HL-60 (cell line): ENCODE results near the gene CENPV.

Experiments used
- GABPA ChIP-seq: IDR thresholded peaks from 2 replicates; pipeline ENCODE4 v1.6.1; 2012; ENCODE audit warnings: low read depth
- POLR2AphosphoS5 ChIP-seq: IDR thresholded peaks from 2 replicates; pipeline ENCODE4 v1.6.1; 2012; ENCODE audit warnings: low read depth
- SPI1 ChIP-seq: IDR thresholded peaks from 2 replicates; pipeline ENCODE4 v1.6.1; 2012; ENCODE audit warnings: low read depth, mild to moderate bottlenecking, borderline replicate concordance
- TF ChIP-seq, protein P1 (sequence below): IDR thresholded peaks from 2 replicates; pipeline ENCODE4 v1.6.1; 2012; ENCODE audit warnings: low read depth; ENCODE audit not compliant: insufficient replicate concordance
- TF ChIP-seq, protein P2 (sequence below): IDR thresholded peaks from one replicate; pipeline ENCODE4 v1.5.1; 2011; ENCODE audit warnings: low read length, control low read depth, inconsistent platforms; ENCODE audit not compliant: insufficient read depth

DNA sequence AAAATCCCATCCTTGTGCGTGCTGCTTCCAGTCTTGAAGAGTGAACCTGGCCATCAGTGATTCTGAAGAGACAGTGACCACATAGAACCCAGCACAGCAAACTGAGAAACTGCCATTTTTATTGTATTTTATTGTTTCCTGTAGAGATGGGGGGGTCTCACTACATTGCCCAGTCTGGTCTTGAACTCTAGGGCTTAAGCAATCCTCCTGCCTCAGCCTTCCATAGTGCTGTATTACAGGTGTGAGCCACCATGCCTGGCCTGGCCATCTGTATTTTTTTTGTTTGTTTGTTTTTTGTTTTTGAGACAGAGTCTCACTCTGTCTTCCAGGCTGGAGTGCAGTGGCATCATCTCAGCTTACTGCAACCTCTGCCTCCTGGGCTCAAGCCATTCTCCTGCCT, 13.9 kb downstream of the CENPV start:
- TF ChIP-seq, protein P1, sequence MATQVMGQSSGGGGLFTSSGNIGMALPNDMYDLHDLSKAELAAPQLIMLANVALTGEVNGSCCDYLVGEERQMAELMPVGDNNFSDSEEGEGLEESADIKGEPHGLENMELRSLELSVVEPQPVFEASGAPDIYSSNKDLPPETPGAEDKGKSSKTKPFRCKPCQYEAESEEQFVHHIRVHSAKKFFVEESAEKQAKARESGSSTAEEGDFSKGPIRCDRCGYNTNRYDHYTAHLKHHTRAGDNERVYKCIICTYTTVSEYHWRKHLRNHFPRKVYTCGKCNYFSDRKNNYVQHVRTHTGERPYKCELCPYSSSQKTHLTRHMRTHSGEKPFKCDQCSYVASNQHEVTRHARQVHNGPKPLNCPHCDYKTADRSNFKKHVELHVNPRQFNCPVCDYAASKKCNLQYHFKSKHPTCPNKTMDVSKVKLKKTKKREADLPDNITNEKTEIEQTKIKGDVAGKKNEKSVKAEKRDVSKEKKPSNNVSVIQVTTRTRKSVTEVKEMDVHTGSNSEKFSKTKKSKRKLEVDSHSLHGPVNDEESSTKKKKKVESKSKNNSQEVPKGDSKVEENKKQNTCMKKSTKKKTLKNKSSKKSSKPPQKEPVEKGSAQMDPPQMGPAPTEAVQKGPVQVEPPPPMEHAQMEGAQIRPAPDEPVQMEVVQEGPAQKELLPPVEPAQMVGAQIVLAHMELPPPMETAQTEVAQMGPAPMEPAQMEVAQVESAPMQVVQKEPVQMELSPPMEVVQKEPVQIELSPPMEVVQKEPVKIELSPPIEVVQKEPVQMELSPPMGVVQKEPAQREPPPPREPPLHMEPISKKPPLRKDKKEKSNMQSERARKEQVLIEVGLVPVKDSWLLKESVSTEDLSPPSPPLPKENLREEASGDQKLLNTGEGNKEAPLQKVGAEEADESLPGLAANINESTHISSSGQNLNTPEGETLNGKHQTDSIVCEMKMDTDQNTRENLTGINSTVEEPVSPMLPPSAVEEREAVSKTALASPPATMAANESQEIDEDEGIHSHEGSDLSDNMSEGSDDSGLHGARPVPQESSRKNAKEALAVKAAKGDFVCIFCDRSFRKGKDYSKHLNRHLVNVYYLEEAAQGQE = no peak
- TF ChIP-seq, protein P2, sequence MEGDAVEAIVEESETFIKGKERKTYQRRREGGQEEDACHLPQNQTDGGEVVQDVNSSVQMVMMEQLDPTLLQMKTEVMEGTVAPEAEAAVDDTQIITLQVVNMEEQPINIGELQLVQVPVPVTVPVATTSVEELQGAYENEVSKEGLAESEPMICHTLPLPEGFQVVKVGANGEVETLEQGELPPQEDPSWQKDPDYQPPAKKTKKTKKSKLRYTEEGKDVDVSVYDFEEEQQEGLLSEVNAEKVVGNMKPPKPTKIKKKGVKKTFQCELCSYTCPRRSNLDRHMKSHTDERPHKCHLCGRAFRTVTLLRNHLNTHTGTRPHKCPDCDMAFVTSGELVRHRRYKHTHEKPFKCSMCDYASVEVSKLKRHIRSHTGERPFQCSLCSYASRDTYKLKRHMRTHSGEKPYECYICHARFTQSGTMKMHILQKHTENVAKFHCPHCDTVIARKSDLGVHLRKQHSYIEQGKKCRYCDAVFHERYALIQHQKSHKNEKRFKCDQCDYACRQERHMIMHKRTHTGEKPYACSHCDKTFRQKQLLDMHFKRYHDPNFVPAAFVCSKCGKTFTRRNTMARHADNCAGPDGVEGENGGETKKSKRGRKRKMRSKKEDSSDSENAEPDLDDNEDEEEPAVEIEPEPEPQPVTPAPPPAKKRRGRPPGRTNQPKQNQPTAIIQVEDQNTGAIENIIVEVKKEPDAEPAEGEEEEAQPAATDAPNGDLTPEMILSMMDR = no peak
- no peak for TF ChIP-seq POLR2AphosphoS5
- TF ChIP-seq SPI1 = no peak
- no peak for TF ChIP-seq GABPA
